Endothelial cell of umbilical vein (primary cell): ENCODE data around the gene MCCC2. TPM values are rescaled to one million over a fixed set of nuclear protein-coding genes. Genes with fewer than 3 reads are reported as not detected.
"Not testable (repeated sequence)": the region's sequence is repeated elsewhere in the genome, so short reads cannot be mapped to it uniquely, and the experiment has no call there.

Experiments used
- BruUV-seq: library from RNA; stranded (reverse); fragments of 400-500 nt; replicated peaks from 2 replicates; lab custom pipeline; 2021; lab: Mats Ljungman, UMichigan
- CTCF ChIA-PET: fragments of 300-600, 350-600 bp; sonication (Branson Sonifier 250); formaldehyde crosslinking; loops from one replicate; lab custom pipeline; 2021; ENCODE audit warnings: antibody characterized with exemption, inconsistent platforms; lab: Charles Lee
- POLR2A ChIA-PET: fragments of 300-600, 350-600 bp; sonication (Branson Sonifier 250); formaldehyde crosslinking; loops from one replicate; lab custom pipeline; 2021; ENCODE audit warnings: antibody characterized with exemption, inconsistent platforms; lab: Charles Lee
- DNase-seq: peaks from one replicate; pipeline ENCODE4 v3.0.0-alpha.2; 2011; ENCODE audit warnings: low read depth, low spot score
- FAIRE-seq: peaks from 2 replicates; lab custom pipeline; 2011; peaks lifted over from hg19 to GRCh38; lab: Jason Lieb, UNC
- H2AFZ ChIP-seq: 2 replicates; pipeline ENCODE4 v1.6.0; 2012; ENCODE audit warnings: low read depth, low read length, control low read depth, inconsistent platforms
- H3K27ac ChIP-seq: 2 replicates; pipeline ENCODE4 v1.5.1; 2011; ENCODE audit warnings: low read depth, mild to moderate bottlenecking, control low read depth, low read length, moderate library complexity; ENCODE audit not compliant: insufficient read depth
- H3K27me3 ChIP-seq, 2 experiments: 2 replicates each; pipeline versions ENCODE4 v1.6.0 to v1.6.1; 2011; ENCODE audit warnings: low read length in 2 of 2, mixed read lengths in 1 of 2; ENCODE audit not compliant: control insufficient read depth in 2 of 2, insufficient read depth in 2 of 2
- H3K36me3 ChIP-seq, 2 experiments: 2 replicates in 1 of 2; 3 replicates in 1 of 2; pipeline ENCODE4 v1.5.1; 2011; ENCODE audit warnings: low read length in 2 of 2, mild to moderate bottlenecking in 1 of 2, moderate library complexity in 1 of 2; ENCODE audit not compliant: control insufficient read depth in 2 of 2, insufficient read depth in 2 of 2; ENCODE audit errors: extremely low read depth in 1 of 2
- H3K4me1 ChIP-seq: 3 replicates; pipeline ENCODE4 v1.5.1; 2011; ENCODE audit warnings: mild to moderate bottlenecking, low read length; ENCODE audit not compliant: control insufficient read depth, insufficient read depth; ENCODE audit errors: extremely low read depth
- H3K4me2 ChIP-seq: 2 replicates; pipeline ENCODE4 v1.6.1; 2011; ENCODE audit warnings: low read length, control low read depth, mixed read lengths; ENCODE audit not compliant: insufficient read depth
- H3K4me3 ChIP-seq, 3 experiments: fragments of 200-600 bp in 1 of 3; sonication (generic), shearing (Covaris generic) in 1 of 3; replicated peaks in 1 of 3; 2 replicates each; pipeline ENCODE4 v1.5.1; 2011 to 2016; ENCODE audit warnings: control low read depth in 3 of 3, low read length in 3 of 3, mild to moderate bottlenecking in 2 of 3, inconsistent platforms in 1 of 3, low read depth in 1 of 3, moderate library complexity in 1 of 3; ENCODE audit not compliant: insufficient read depth in 1 of 3
- H3K79me2 ChIP-seq: 2 replicates; pipeline ENCODE4 v1.6.0; 2012; ENCODE audit warnings: low read length, inconsistent platforms; ENCODE audit not compliant: control insufficient read depth, insufficient read depth
- H3K9ac ChIP-seq: replicated peaks from 2 replicates; pipeline ENCODE3; 2011; ENCODE audit warnings: low read length, control low read depth; ENCODE audit not compliant: insufficient read depth; ENCODE audit errors: extremely low read depth
- H3K9me1 ChIP-seq: replicated peaks from 3 replicates; pipeline ENCODE4 v1.6.0; 2011; ENCODE audit warnings: mild to moderate bottlenecking, low read length; ENCODE audit not compliant: control insufficient read depth, insufficient read depth; ENCODE audit errors: extremely low read depth
- H3K9me3 ChIP-seq: replicated peaks from 2 replicates; pipeline ENCODE4 v1.5.1; 2012; ENCODE audit warnings: low read length, inconsistent platforms; ENCODE audit not compliant: control insufficient read depth, insufficient read depth
- H4K20me1 ChIP-seq: replicated peaks from 2 replicates; pipeline ENCODE3; 2011; ENCODE audit warnings: mild to moderate bottlenecking, low read length; ENCODE audit not compliant: control insufficient read depth, insufficient read depth; ENCODE audit errors: extremely low read depth
- EZH2 ChIP-seq: IDR thresholded peaks from 2 replicates; pipeline ENCODE4 v1.6.1; 2012; ENCODE audit warnings: borderline replicate concordance, low read depth, mild to moderate bottlenecking, moderate library complexity, low read length, inconsistent platforms; ENCODE audit not compliant: severe bottlenecking
- FOS ChIP-seq: IDR thresholded peaks from 2 replicates; pipeline ENCODE4 v1.6.1; 2011; ENCODE audit warnings: mild to moderate bottlenecking, low read length, moderate library complexity, borderline replicate concordance; ENCODE audit not compliant: insufficient read depth
- JUN ChIP-seq: IDR thresholded peaks from 2 replicates; pipeline ENCODE4 v1.6.1; 2011; ENCODE audit warnings: borderline replicate concordance, low read depth; ENCODE audit not compliant: insufficient read length, insufficient read depth
- POLR2AphosphoS5 ChIP-seq: IDR thresholded peaks from 2 replicates; pipeline ENCODE4 v1.6.1; 2012; ENCODE audit warnings: low read depth, mild to moderate bottlenecking, control low read depth, low read length, moderate library complexity; ENCODE audit not compliant: insufficient read depth
- dilution Hi-C: fragments of 300-500 bp; cut with MboI; formaldehyde crosslinking; loops from one replicate; pipeline ENCODE4 v1.15.0; 2019; ENCODE audit warnings: low sequenced_read_pairs; ENCODE audit not compliant: extremely low pct_ligation_motif_present
- intact Hi-C: fragments of 100-400 bp; cut with micrococcal nuclease; formaldehyde crosslinking; loops from one replicate; pipeline ENCODE4 v1.10.0; 2022
- polyA plus RNA-seq, 4 experiments: library from polyadenylated mRNA; depleted of rRNA in 3 of 4; stranded (reverse) in 3 of 4; unstranded in 1 of 4; fragments of >200 nt; gene quantifications; 2 replicates each; pipeline versions ENCODE4 v1.2.1 to v1.2.3, GENCODE V29; 2011 to 2012; ENCODE audit warnings: missing spikeins in 1 of 4
- total RNA-seq: library from RNA; stranded (reverse); gene quantifications from 2 replicates; pipeline ENCODE4 v1.2.3, GENCODE V29; 2021

Gene MCCC2
- total and polyA plus RNA-seq, 2 donors (not counting 3 experiments of a cell fraction or from before 2014, with no cell fraction given) = 27.9 to 28.6 TPM

DNA sequence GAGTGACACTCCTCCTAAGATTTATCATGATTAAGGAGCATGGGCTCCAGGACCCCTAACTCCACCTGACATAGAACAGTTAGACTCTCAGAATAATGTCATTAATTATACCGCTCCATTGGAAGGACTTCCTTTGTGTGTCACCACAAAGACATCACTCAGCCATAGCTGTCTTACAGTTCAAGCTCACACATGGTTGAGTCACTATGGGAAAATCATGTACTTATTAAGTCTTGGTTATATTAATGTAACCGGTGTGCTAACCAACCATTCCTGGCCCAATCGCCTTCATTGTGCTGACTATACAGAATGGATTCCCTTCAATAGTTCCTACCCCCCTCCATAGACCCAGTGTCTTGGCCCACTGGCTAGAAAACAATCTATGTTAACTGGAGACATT lies 10.9 kb upstream of the MCCC2 start:
- BruUV-seq = no TSS peak
- Histone ChIP-seq H3K36me3 (no peaks in the 10 kb centered on the region), H2AFZ (no peak overlapping the region), H3K4me1 (no peaks in the 10 kb centered on the region), H3K27me3 (no peaks in the 10 kb centered on the region), H3K27ac (no peak overlapping the region), H3K9me1 (no peaks in the 10 kb centered on the region), H3K4me3 (no peak overlapping the region), H3K9me3 (no peaks in the 10 kb centered on the region), H3K4me2 (no peak overlapping the region), H3K79me2 (no peaks in the 10 kb centered on the region), H3K9ac (no peak overlapping the region), H4K20me1 (no peaks in the 10 kb centered on the region)
- intact Hi-C loops (no loop called here), dilution Hi-C loops (no loop called here)
- no peak for DNase-seq
- ChIA-PET POLR2A (no interaction called here), CTCF (interaction anchor here (1.7 kb wide), 1 partner anchor 25 kb away, joined by 6 read pairs; no protein-coding TSS in a partner anchor)
- TF ChIP-seq POLR2AphosphoS5 = no peak
- TF ChIP-seq FOS = no peak
- TF ChIP-seq JUN = no peak
- TF ChIP-seq EZH2 = no peak
- no peak for FAIRE-seq

GRCh38 chr5:71577839-71578238 lies 9.3 kb upstream of the MCCC2 start:
- BruUV-seq, H3K27ac ChIP-seq, DNase-seq, H3K9me3 ChIP-seq, H2AFZ ChIP-seq, H3K4me2 ChIP-seq, dilution Hi-C loops, H3K9ac ChIP-seq, intact Hi-C loops, H4K20me1 ChIP-seq, CTCF ChIA-PET, H3K27me3 ChIP-seq, H3K36me3 ChIP-seq, H3K4me3 ChIP-seq, H3K4me1 ChIP-seq, FAIRE-seq, H3K9me1 ChIP-seq, H3K79me2 ChIP-seq, POLR2A ChIA-PET: not testable (repeated sequence)
